KOPT-K1 (cell line): ENCODE data around the gene DRC7.

Experiments used
- H3K27ac ChIP-seq: fragments of 200-600 bp; sonication (generic); 2 replicates; pipeline ENCODE4 v1.5.1; 2016; ENCODE audit warnings: antibody characterized with exemption, mild to moderate bottlenecking, low read depth, low read length; ENCODE audit not compliant: poor library complexity, severe bottlenecking
- H3K36me3 ChIP-seq: fragments of 200-600 bp; sonication (generic); 2 replicates; pipeline ENCODE4 v1.5.1; 2017; ENCODE audit warnings: antibody characterized with exemption, mild to moderate bottlenecking, low read length, moderate library complexity; ENCODE audit not compliant: insufficient read depth
- H3K9me3 ChIP-seq: fragments of 200-600 bp; sonication (generic); 2 replicates; pipeline ENCODE4 v1.5.1; 2017; ENCODE audit warnings: antibody characterized with exemption, low read length, mild to moderate bottlenecking; ENCODE audit not compliant: insufficient read depth, poor library complexity, severe bottlenecking

Gene DRC7

GRCh38 chr16:57692636-57693035, 2.0 kb upstream of the DRC7 start:
- no peak overlapping the region for H3K27ac ChIP-seq
- H3K36me3 ChIP-seq = no peaks in the 10 kb centered on the region
- no peaks in the 10 kb centered on the region for H3K9me3 ChIP-seq

GRCh38 chr16:57693550-57693949, 1.1 kb upstream of the DRC7 start:
- Histone ChIP-seq H3K27ac (no peak overlapping the region), H3K36me3 (no peaks in the 10 kb centered on the region), H3K9me3 (no peaks in the 10 kb centered on the region)

GRCh38 chr16:57694231-57694724, 328 bp upstream of the DRC7 start:
- no peaks in the 10 kb centered on the region for H3K9me3 ChIP-seq
- H3K36me3 ChIP-seq = no peaks in the 10 kb centered on the region
- no peak overlapping the region for H3K27ac ChIP-seq

GRCh38 chr16:57695680-57696069, 1.1 kb downstream of the DRC7 start:
- no peaks in the 10 kb centered on the region for H3K9me3 ChIP-seq
- peak overlapping the region; percentile 52 for H3K27ac ChIP-seq
- H3K36me3 ChIP-seq = no peaks in the 10 kb centered on the region

GRCh38 chr16:57696240-57696639, 1.6 kb downstream of the DRC7 start:
- Histone ChIP-seq H3K9me3 (no peaks in the 10 kb centered on the region), H3K36me3 (no peaks in the 10 kb centered on the region), H3K27ac (no peak overlapping the region)

- no peak overlapping the region for H3K27ac ChIP-seq
- no peaks in the 10 kb centered on the region for H3K9me3 ChIP-seq
- no peaks in the 10 kb centered on the region for H3K36me3 ChIP-seq
These were observed 3.4 kb downstream of the DRC7 start for GRCh38 chr16:57697896-57698537.

GRCh38 chr16:57698812-57699405, 4.3 kb downstream of the DRC7 start:
- H3K27ac ChIP-seq = no peak overlapping the region
- H3K9me3 ChIP-seq = no peaks in the 10 kb centered on the region
- H3K36me3 ChIP-seq = no peaks in the 10 kb centered on the region

- Histone ChIP-seq H3K27ac (no peak overlapping the region), H3K9me3 (no peaks in the 10 kb centered on the region), H3K36me3 (no peaks in the 10 kb centered on the region)
These were observed 4.9 kb downstream of the DRC7 start for GRCh38 chr16:57699481-57699880.

- Histone ChIP-seq H3K9me3 (no peaks in the 10 kb centered on the region), H3K36me3 (no peaks in the 10 kb centered on the region), H3K27ac (no peak overlapping the region)
These were observed 5.3 kb downstream of the DRC7 start for GRCh38 chr16:57699899-57700298.

- Histone ChIP-seq H3K9me3 (no peaks in the 10 kb centered on the region), H3K27ac (no peak overlapping the region)
These were observed 6.4 kb downstream of the DRC7 start for GRCh38 chr16:57700781-57701551.

GRCh38 chr16:57701759-57702371, 7.3 kb downstream of the DRC7 start:
- no peaks in the 10 kb centered on the region for H3K9me3 ChIP-seq
- no peak overlapping the region for H3K27ac ChIP-seq
- H3K36me3 ChIP-seq = no peaks in the 10 kb centered on the region

More at GRCh38 chr16:57700781-57701551, 6.4 kb downstream of the DRC7 start:
- no peaks in the 10 kb centered on the region for H3K36me3 ChIP-seq

- H3K27ac ChIP-seq = no peak overlapping the region
- no peaks in the 10 kb centered on the region for H3K36me3 ChIP-seq
- H3K9me3 ChIP-seq = no peaks in the 10 kb centered on the region
These were observed 8.9 kb downstream of the DRC7 start for GRCh38 chr16:57703416-57704010.

GRCh38 chr16:57704011-57704904, 9.7 kb downstream of the DRC7 start:
- Histone ChIP-seq H3K9me3 (no peaks in the 10 kb centered on the region), H3K36me3 (no peaks in the 10 kb centered on the region), H3K27ac (no peak overlapping the region)
